Endodermal cell (in vitro differentiated cells): ENCODE results near the gene ANKRD6. TPM values are rescaled to one million over a fixed set of nuclear protein-coding genes. Genes with fewer than 3 reads are reported as not detected.

Source experiments
- DNase-seq: peaks from one replicate; pipeline ENCODE4 v3.0.0-alpha.2; 2017
- H3K27ac ChIP-seq: 2 replicates; pipeline ENCODE4 v1.5.1; 2013; ENCODE audit warnings: mild to moderate bottlenecking, low read depth, low read length, moderate library complexity
- H3K27me3 ChIP-seq: 2 replicates; pipeline ENCODE4 v1.6.1; 2013; ENCODE audit warnings: mild to moderate bottlenecking, low read length, moderate library complexity; ENCODE audit not compliant: insufficient read depth, control insufficient read depth, poor library complexity, severe bottlenecking
- H3K36me3 ChIP-seq: 2 replicates; pipeline ENCODE4 v1.7.0; 2013; ENCODE audit warnings: mild to moderate bottlenecking, low read length, moderate library complexity; ENCODE audit not compliant: control insufficient read depth, insufficient read depth
- H3K4me1 ChIP-seq: one replicate; pipeline ENCODE4 v1.7.0; 2013; ENCODE audit warnings: low read length; ENCODE audit not compliant: control insufficient read depth, insufficient read depth
- H3K4me3 ChIP-seq: 2 replicates; pipeline ENCODE4 v1.5.1; 2013; ENCODE audit warnings: mild to moderate bottlenecking, low read length, moderate library complexity
- H3K9ac ChIP-seq: 2 replicates; pipeline ENCODE4 v1.6.1; 2013; ENCODE audit warnings: mild to moderate bottlenecking, low read length, moderate library complexity; ENCODE audit not compliant: poor library complexity, severe bottlenecking; ENCODE audit errors: extremely low read depth
- H3K9me3 ChIP-seq: 2 replicates; pipeline ENCODE4 v1.6.1; 2013; ENCODE audit warnings: mild to moderate bottlenecking, low read length, moderate library complexity; ENCODE audit not compliant: control insufficient read depth
- H3K27ac Mint-ChIP-seq: 2 replicates; pipeline ENCODE4 v1.8.0; 2020; ENCODE audit warnings: mixed read lengths
- H3K27me3 Mint-ChIP-seq: 2 replicates; pipeline ENCODE4 v1.8.0; 2021; ENCODE audit warnings: mild to moderate bottlenecking, mixed read lengths; ENCODE audit not compliant: insufficient read depth
- H3K36me3 Mint-ChIP-seq: 2 replicates; pipeline ENCODE4 v1.8.0; 2020; ENCODE audit warnings: low read depth, mixed read lengths
- H3K4me1 Mint-ChIP-seq: 2 replicates; pipeline ENCODE4 v1.8.0; 2020; ENCODE audit warnings: mixed read lengths
- H3K4me3 Mint-ChIP-seq: 2 replicates; pipeline ENCODE4 v1.8.0; 2020; ENCODE audit warnings: mild to moderate bottlenecking, moderate library complexity, mixed read lengths
- H3K9me3 Mint-ChIP-seq: 2 replicates; pipeline ENCODE4 v1.8.0; 2020; ENCODE audit warnings: mild to moderate bottlenecking, mixed read lengths
- WGBS, 2 experiments: methylation state at CpG; one replicate each; pipeline versions ENCODE4 v1.1.5 to v1.1.7; 2013; ENCODE audit warnings: missing lambda C conversion rate in 2 of 2, mixed read lengths in 1 of 2; ENCODE audit not compliant: insufficient coverage in 1 of 2, insufficient read length in 1 of 2; 5-methylcytosine and 5-hydroxymethylcytosine counted together
- total RNA-seq, 2 donors: library from RNA; stranded (reverse); fragmentation: NEBNext Ultra II Directional in 1 of 2; extraction: Animal tissue kit (Norgen Biotek cat#: 25700) in 1 of 2; gene quantifications; 2 replicates in 1 of 2; 3 replicates in 1 of 2; pipeline ENCODE4 v1.2.1, GENCODE V29; 2021
- TF ChIP-seq, protein P1 (sequence below): fragments of 200-600 bp; sonication (generic); conservative IDR thresholded peaks from 2 replicates; pipeline ENCODE4 v1.5.0; 2021; ENCODE audit warnings: antibody characterized with exemption, mild to moderate bottlenecking

The ANKRD6 gene
- total RNA-seq, 2 donors from 2014 or later, result 88.7 to 110 TPM

DNA sequence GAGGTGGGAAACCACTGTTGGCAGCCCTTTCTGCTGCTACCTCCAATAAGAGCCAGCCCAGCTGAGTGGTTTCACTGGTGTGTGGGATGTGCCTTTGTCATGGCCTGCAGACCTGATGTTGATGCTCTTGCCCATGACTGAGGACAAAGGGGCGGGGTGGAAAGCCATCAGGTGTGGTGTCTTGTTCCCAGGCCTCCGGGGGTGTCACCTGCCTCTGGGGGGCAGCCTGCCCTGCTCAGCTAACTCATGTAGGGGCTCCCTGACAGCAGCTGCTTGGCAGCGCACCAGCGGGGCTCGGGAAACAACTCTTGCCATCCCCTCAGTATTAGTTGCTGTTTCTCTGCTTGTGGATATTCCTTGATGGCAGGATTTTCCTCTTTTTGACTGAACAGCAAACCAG, 114.3 kb downstream of the ANKRD6 start:
- Mint-ChIP-seq H3K27ac (no peak overlapping the region), H3K36me3 (peaks cover 11% of the 10 kb centered on the region), H3K27me3 (no peaks in the 10 kb centered on the region), H3K4me3 (no peak overlapping the region), H3K9me3 (no peaks in the 10 kb centered on the region), H3K4me1 (peaks cover 33% of the 10 kb centered on the region)
- H3K9ac ChIP-seq, result no peak overlapping the region
- no peaks in the 10 kb centered on the region for H3K9me3 ChIP-seq
- TF ChIP-seq, protein P1, sequence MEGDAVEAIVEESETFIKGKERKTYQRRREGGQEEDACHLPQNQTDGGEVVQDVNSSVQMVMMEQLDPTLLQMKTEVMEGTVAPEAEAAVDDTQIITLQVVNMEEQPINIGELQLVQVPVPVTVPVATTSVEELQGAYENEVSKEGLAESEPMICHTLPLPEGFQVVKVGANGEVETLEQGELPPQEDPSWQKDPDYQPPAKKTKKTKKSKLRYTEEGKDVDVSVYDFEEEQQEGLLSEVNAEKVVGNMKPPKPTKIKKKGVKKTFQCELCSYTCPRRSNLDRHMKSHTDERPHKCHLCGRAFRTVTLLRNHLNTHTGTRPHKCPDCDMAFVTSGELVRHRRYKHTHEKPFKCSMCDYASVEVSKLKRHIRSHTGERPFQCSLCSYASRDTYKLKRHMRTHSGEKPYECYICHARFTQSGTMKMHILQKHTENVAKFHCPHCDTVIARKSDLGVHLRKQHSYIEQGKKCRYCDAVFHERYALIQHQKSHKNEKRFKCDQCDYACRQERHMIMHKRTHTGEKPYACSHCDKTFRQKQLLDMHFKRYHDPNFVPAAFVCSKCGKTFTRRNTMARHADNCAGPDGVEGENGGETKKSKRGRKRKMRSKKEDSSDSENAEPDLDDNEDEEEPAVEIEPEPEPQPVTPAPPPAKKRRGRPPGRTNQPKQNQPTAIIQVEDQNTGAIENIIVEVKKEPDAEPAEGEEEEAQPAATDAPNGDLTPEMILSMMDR, result no peak
- no peak overlapping the region for H3K27ac ChIP-seq
- H3K27me3 ChIP-seq, result no peaks in the 10 kb centered on the region
- H3K4me1 ChIP-seq, result peaks cover 10% of the 10 kb centered on the region
- peak; percentile 59 for DNase-seq
- WGBS, 2 experiments, result 89% methylated on average over 5 of the region's 5 CpGs; no CpG with 5 or more reads in 1 of the 2 experiments
- no peak overlapping the region for H3K4me3 ChIP-seq
- H3K36me3 ChIP-seq, result peaks cover 7% of the 10 kb centered on the region

DNA sequence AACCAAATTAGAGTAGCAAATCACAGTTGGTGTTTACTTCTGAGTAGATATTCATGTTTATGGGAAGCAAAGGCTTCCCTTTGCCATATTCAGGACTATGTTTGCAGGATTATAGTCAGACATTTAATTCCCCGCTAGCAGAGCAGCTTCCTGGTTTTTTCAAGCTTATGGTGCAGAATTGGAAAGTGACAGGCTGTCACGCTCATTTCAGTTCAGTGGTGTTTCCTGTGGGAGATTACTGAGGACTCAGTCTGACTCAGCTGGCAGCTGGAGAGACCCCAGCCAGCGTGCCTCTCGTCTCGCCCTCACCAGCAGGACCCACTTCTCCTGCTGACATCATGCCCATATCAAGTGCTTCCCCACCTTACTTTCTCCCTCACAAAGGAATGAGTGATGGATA, 120.5 kb downstream of the ANKRD6 start:
- no peak overlapping the region for H3K27ac ChIP-seq
- no peak for DNase-seq
- Mint-ChIP-seq H3K36me3 (peaks cover 39% of the 10 kb centered on the region), H3K9me3 (peaks cover 19% of the 10 kb centered on the region), H3K4me3 (no peak overlapping the region), H3K27ac (no peak overlapping the region), H3K4me1 (peaks cover 29% of the 10 kb centered on the region), H3K27me3 (peaks cover 2% of the 10 kb centered on the region)
- WGBS, 2 experiments, result 93 to 100% methylated on average over 2 to 5 of the region's 5 CpGs
- no peaks in the 10 kb centered on the region for H3K27me3 ChIP-seq
- H3K4me1 ChIP-seq, result peaks cover 4% of the 10 kb centered on the region
- no peak overlapping the region for H3K9ac ChIP-seq
- H3K36me3 ChIP-seq, result peaks cover 26% of the 10 kb centered on the region
- TF ChIP-seq, protein P1, result no peak
- H3K9me3 ChIP-seq, result peaks cover 41% of the 10 kb centered on the region
- H3K4me3 ChIP-seq, result no peak overlapping the region

DNA sequence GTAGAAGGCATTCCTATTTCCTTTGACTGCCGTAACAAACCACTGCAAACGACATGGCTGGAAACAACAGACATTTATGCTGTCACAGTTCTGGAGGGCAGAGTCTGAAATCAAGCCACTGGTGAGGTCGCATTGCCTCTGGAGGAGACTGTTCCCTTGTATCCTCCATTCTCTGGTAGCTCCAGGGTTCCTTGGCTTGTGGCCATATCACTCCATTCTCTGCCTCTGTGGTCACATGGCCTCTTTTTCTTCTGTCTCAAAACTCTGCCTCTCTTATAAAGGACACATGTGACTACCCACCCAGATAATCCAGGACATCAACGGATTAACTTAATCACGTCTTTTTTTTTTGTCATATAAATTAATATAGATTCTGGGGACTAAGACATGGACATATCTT, 121.2 kb downstream of the ANKRD6 start:
- WGBS, 2 experiments, result 95 to 97% methylated on average over 3 to 4 of the region's 5 CpGs
- H3K36me3 Mint-ChIP-seq, result peaks cover 41% of the 10 kb centered on the region
- H3K27ac Mint-ChIP-seq, result no peak overlapping the region

More for the DNA sequence above, 121.2 kb downstream of the ANKRD6 start:
- Histone ChIP-seq H3K27me3 (no peaks in the 10 kb centered on the region), H3K9me3 (peaks cover 44% of the 10 kb centered on the region), H3K9ac (no peak overlapping the region), H3K27ac (no peak overlapping the region), H3K4me1 (peaks cover 4% of the 10 kb centered on the region), H3K36me3 (peaks cover 29% of the 10 kb centered on the region), H3K4me3 (no peak overlapping the region)
- H3K27me3 Mint-ChIP-seq, result peaks cover 2% of the 10 kb centered on the region
- DNase-seq, result no peak
- peaks cover 25% of the 10 kb centered on the region for H3K9me3 Mint-ChIP-seq
- H3K4me1 Mint-ChIP-seq, result peaks cover 29% of the 10 kb centered on the region
- H3K4me3 Mint-ChIP-seq, result no peak overlapping the region
- TF ChIP-seq, protein P1, result no peak
